ENCODE data around the gene HGD.
"Not testable (repeated sequence)": the region's sequence is repeated elsewhere in the genome, so short reads cannot be mapped to it uniquely, and the experiment has no call there.

HGD gene

GRCh38 chr3:120640231-120640630, 41.8 kb downstream of the HGD start:
- no peak overlapping the region for H3K4me3 ChIP-seq (ENCODE audit: low read depth, low read length)

GRCh38 chr3:120638820-120639219, 43.2 kb downstream of the HGD start:
- not testable (repeated sequence) for H3K4me3 ChIP-seq (ENCODE audit: low read depth, low read length)

- no peak overlapping the region for H3K4me3 ChIP-seq (ENCODE audit: low read depth, low read length)
Observed at GRCh38 chr3:120637851-120638559, 44.0 kb downstream of the HGD start.

- no peak overlapping the region for H3K4me3 ChIP-seq (ENCODE audit: low read depth, low read length)
Observed at GRCh38 chr3:120636795-120637401, 45.1 kb downstream of the HGD start.

- H3K4me3 ChIP-seq (ENCODE audit: low read depth, low read length) = no peak overlapping the region
Observed at GRCh38 chr3:120634539-120634938, 47.5 kb downstream of the HGD start.

- no peak overlapping the region for H3K4me3 ChIP-seq (ENCODE audit: low read depth, low read length)
Observed at GRCh38 chr3:120625159-120625586, 56.9 kb downstream of the HGD start.

GRCh38 chr3:120623727-120624093, 58.3 kb downstream of the HGD start:
- no peak overlapping the region for H3K4me3 ChIP-seq (ENCODE audit: low read depth, low read length)

- H3K4me3 ChIP-seq (ENCODE audit: low read depth, low read length) = no peak overlapping the region
Observed at GRCh38 chr3:120622870-120623726, 58.9 kb downstream of the HGD start.

GRCh38 chr3:120622457-120622856, 59.6 kb downstream of the HGD start:
- no peak overlapping the region for H3K4me3 ChIP-seq (ENCODE audit: low read depth, low read length)

GRCh38 chr3:120616745-120617144, 65.3 kb downstream of the HGD start:
- H3K4me3 ChIP-seq (ENCODE audit: low read depth, low read length) = not testable (repeated sequence)

- H3K4me3 ChIP-seq (ENCODE audit: low read depth, low read length) = no peak overlapping the region
Observed at GRCh38 chr3:120615847-120616609, 66.0 kb downstream of the HGD start.

GRCh38 chr3:120614765-120615164, 67.3 kb downstream of the HGD start:
- H3K4me3 ChIP-seq (ENCODE audit: low read depth, low read length) = no peak overlapping the region

- no peak overlapping the region for H3K4me3 ChIP-seq (ENCODE audit: low read depth, low read length)
Observed at GRCh38 chr3:120608506-120608905, 73.5 kb downstream of the HGD start.

GRCh38 chr3:120604784-120605183, 77.3 kb downstream of the HGD start:
- no peak overlapping the region for H3K4me3 ChIP-seq (ENCODE audit: low read depth, low read length)

GRCh38 chr3:120604382-120604781, 77.7 kb downstream of the HGD start:
- H3K4me3 ChIP-seq (ENCODE audit: low read depth, low read length) = no peak overlapping the region

GRCh38 chr3:120602682-120603081, 79.4 kb downstream of the HGD start:
- no peak overlapping the region for H3K4me3 ChIP-seq (ENCODE audit: low read depth, low read length)

GRCh38 chr3:120601554-120601953, 80.5 kb downstream of the HGD start:
- H3K4me3 ChIP-seq (ENCODE audit: low read depth, low read length) = no peak overlapping the region

- H3K4me3 ChIP-seq (ENCODE audit: low read depth, low read length) = no peak overlapping the region
Observed at GRCh38 chr3:120599211-120599610, 82.8 kb downstream of the HGD start.

GRCh38 chr3:120597445-120598049, 84.5 kb downstream of the HGD start:
- no peak overlapping the region for H3K4me3 ChIP-seq (ENCODE audit: low read depth, low read length)

GRCh38 chr3:120596853-120597223, 85.2 kb downstream of the HGD start:
- H3K4me3 ChIP-seq (ENCODE audit: low read depth, low read length) = peak overlapping the region; percentile 94

All from iPS-11a (cell line).